ENCODE data around the gene BCL7A. TPM values are rescaled to one million over a fixed set of nuclear protein-coding genes. Genes with fewer than 3 reads are reported as not detected.
A peak's percentile ranks its signal among the peaks of the same experiment; 100 is the strongest.

BCL7A gene
- total RNA-seq, 1 donor from 2014 or later, result 12.4 TPM

GRCh38 chr12:122013136-122013535, 8.5 kb upstream of the BCL7A start:
- DNase-seq (ENCODE audit: low read depth), result no peak
- H3K4me3 ChIP-seq (ENCODE audit: low read depth, low read length), result no peak overlapping the region
- TF ChIP-seq CTCF (conservative IDR thresholded peaks at IDR 0.05; ENCODE audit: low read depth, low read length), result no peak

- H3K4me3 ChIP-seq (ENCODE audit: low read depth, low read length), result no peak overlapping the region
- no peak for TF ChIP-seq CTCF (conservative IDR thresholded peaks at IDR 0.05; ENCODE audit: low read depth, low read length)
- DNase-seq (ENCODE audit: low read depth), result no peak
Observed at GRCh38 chr12:122013791-122014590, 7.7 kb upstream of the BCL7A start.

GRCh38 chr12:122014781-122015180, 6.9 kb upstream of the BCL7A start:
- DNase-seq (ENCODE audit: low read depth), result no peak
- no peak for TF ChIP-seq CTCF (conservative IDR thresholded peaks at IDR 0.05; ENCODE audit: low read depth, low read length)
- no peak overlapping the region for H3K4me3 ChIP-seq (ENCODE audit: low read depth, low read length)

GRCh38 chr12:122018457-122018856, 3.2 kb upstream of the BCL7A start:
- no peak for DNase-seq (ENCODE audit: low read depth)
- TF ChIP-seq CTCF (conservative IDR thresholded peaks at IDR 0.05; ENCODE audit: low read depth, low read length), result no peak
- no peak overlapping the region for H3K4me3 ChIP-seq (ENCODE audit: low read depth, low read length)

- H3K4me3 ChIP-seq (ENCODE audit: low read depth, low read length), result no peak overlapping the region
- TF ChIP-seq CTCF (conservative IDR thresholded peaks at IDR 0.05; ENCODE audit: low read depth, low read length), result no peak
- DNase-seq (ENCODE audit: low read depth), result no peak
Observed at GRCh38 chr12:122018937-122019336, 2.7 kb upstream of the BCL7A start.

GRCh38 chr12:122020795-122021192, 890 bp upstream of the BCL7A start:
- DNase-seq (ENCODE audit: low read depth), result no peak
- H3K4me3 ChIP-seq (ENCODE audit: low read depth, low read length), result peak overlapping the region; percentile 70
- no peak for TF ChIP-seq CTCF (conservative IDR thresholded peaks at IDR 0.05; ENCODE audit: low read depth, low read length)
